K562 (cell line): ENCODE data around the gene MDFIC. TPM values are rescaled to one million over a fixed set of nuclear protein-coding genes. Genes with fewer than 3 reads are reported as not detected.

Source experiments
- ATAC-seq: fragments of 200-7000 bp; cut with Tn5 transposase; 3 replicates; pipeline ENCODE4 v1.9.1; 2020; ENCODE audit warnings: moderate library complexity
- BruUV-seq: library from RNA; stranded (reverse); fragments of 400-500 nt; replicated peaks from 2 replicates; lab custom pipeline; 2021; lab: Mats Ljungman, UMichigan
- CTCF ChIA-PET: fragments of 300-600 bp; formaldehyde crosslinking; extraction: SDS; loops from one replicate; lab custom pipeline; 2021; ENCODE audit warnings: low intra/inter-chr PET ratio; lab: Yijun Ruan, JAX
- POLR2A ChIA-PET: fragments of 300-600, 350-650 bp; sonication (Branson Sonifier 250); formaldehyde crosslinking; extraction: SDS; loops from one replicate; lab custom pipeline; 2021; ENCODE audit warnings: antibody characterized with exemption, inconsistent platforms; lab: Yijun Ruan, JAX
- DNase-seq, 4 experiments: peaks; one replicate each; pipeline versions ENCODE4 v3.0.0 to v3.0.0-alpha.2; 2011 to 2018; ENCODE audit warnings: low spot score in 3 of 4, mixed read lengths in 3 of 4; ENCODE audit errors: extremely low read depth in 1 of 4
- FAIRE-seq: peaks from 2 replicates; lab custom pipeline; 2011; peaks lifted over from hg19 to GRCh38; lab: Jason Lieb, UNC
- H2AFZ ChIP-seq: 2 replicates; pipeline ENCODE4 v1.6.0; 2011; ENCODE audit warnings: low read depth, low read length, control low read depth, inconsistent platforms
- H3K27ac ChIP-seq: fragments of 200-600 bp; 3 replicates; pipeline ENCODE4 v1.8.0; 2011; ENCODE audit warnings: low read depth, mild to moderate bottlenecking, control low read depth, inconsistent platforms, low read length, moderate library complexity, mixed read lengths; ENCODE audit errors: extremely low read depth
- H3K27me3 ChIP-seq, 2 experiments: fragments of 300-600 bp in 1 of 2; 2 replicates in 1 of 2; 3 replicates in 1 of 2; pipeline versions ENCODE4 v1.6.0 to v1.8.0; 2011; ENCODE audit warnings: inconsistent platforms in 2 of 2, low read length in 2 of 2, mild to moderate bottlenecking in 1 of 2, mixed read lengths in 1 of 2, moderate library complexity in 1 of 2; ENCODE audit not compliant: control insufficient read depth in 2 of 2, insufficient read depth in 2 of 2
- H3K36me3 ChIP-seq: fragments of 300-600 bp; 3 replicates; pipeline ENCODE4 v1.8.0; 2011; ENCODE audit warnings: mild to moderate bottlenecking, low read length, inconsistent platforms; ENCODE audit not compliant: control insufficient read depth, insufficient read depth
- H3K4me1 ChIP-seq, 2 experiments: fragments of 200-600 bp in 1 of 2; replicated peaks in 1 of 2; 2 replicates in 1 of 2; 3 replicates in 1 of 2; pipeline versions ENCODE4 v1.5.1 to v1.8.0; 2011; ENCODE audit warnings: inconsistent platforms in 2 of 2, low read length in 2 of 2, mild to moderate bottlenecking in 1 of 2, mixed read lengths in 1 of 2, moderate library complexity in 1 of 2; ENCODE audit not compliant: control insufficient read depth in 2 of 2, insufficient read depth in 2 of 2
- H3K4me2 ChIP-seq: 2 replicates; pipeline ENCODE4 v1.6.1; 2011; ENCODE audit warnings: low read length, control low read depth, inconsistent platforms, mixed read lengths; ENCODE audit not compliant: insufficient read depth
- H3K4me3 ChIP-seq: fragments of 200-600 bp; sonication (generic), shearing (Covaris generic); 2 replicates; pipeline ENCODE4 v1.5.1; 2016; ENCODE audit warnings: control low read depth, inconsistent platforms
- H3K79me2 ChIP-seq: fragments of 200-600 bp; 3 replicates; pipeline ENCODE4 v1.8.0; 2011; ENCODE audit warnings: low read length, inconsistent platforms; ENCODE audit not compliant: control insufficient read depth, insufficient read depth
- H3K9ac ChIP-seq, 2 experiments: 2 replicates each; pipeline versions ENCODE4 v1.6.0 to v1.6.1; 2011; ENCODE audit warnings: low read depth in 2 of 2, low read length in 2 of 2, control low read depth in 1 of 2, inconsistent platforms in 1 of 2, mild to moderate bottlenecking in 1 of 2, mixed read lengths in 1 of 2; ENCODE audit not compliant: insufficient read depth in 1 of 2
- H3K9me1 ChIP-seq: one replicate; pipeline ENCODE4 v1.6.0; 2011; ENCODE audit warnings: inconsistent platforms, mild to moderate bottlenecking, low read length, moderate library complexity; ENCODE audit not compliant: control insufficient read depth, insufficient read depth
- H3K9me3 ChIP-seq: replicated peaks from 2 replicates; pipeline ENCODE4 v1.5.1; 2011; ENCODE audit warnings: low read depth, low read length, inconsistent platforms; ENCODE audit not compliant: control insufficient read depth, insufficient read depth
- H4K20me1 ChIP-seq: replicated peaks from 2 replicates; pipeline ENCODE4 v1.6.1; 2011; ENCODE audit warnings: low read length, inconsistent platforms, mixed read lengths; ENCODE audit not compliant: control insufficient read depth, insufficient read depth
- CBFA2T2 ChIP-seq: fragments of 450-650 bp; conservative IDR thresholded peaks from 2 replicates; pipeline ENCODE4 v1.6.1; 2017; ENCODE audit warnings: mild to moderate bottlenecking
- CREB5 ChIP-seq: fragments of 250-450 bp; sonication (Bioruptor Pico); IDR thresholded peaks from 2 replicates; pipeline ENCODE4 v1.5.0; 2020; ENCODE audit warnings: mild to moderate bottlenecking
- DIDO1 ChIP-seq: fragments of 450-650 bp; IDR thresholded peaks from 2 replicates; pipeline ENCODE4 v1.6.1; 2016; ENCODE audit warnings: low read depth, missing biosample characterization, missing genetic modification characterization
- E2F8 ChIP-seq: fragments of 450-650 bp; IDR thresholded peaks from 2 replicates; pipeline ENCODE4 v1.7.1; 2018; ENCODE audit warnings: mild to moderate bottlenecking, low read depth; ENCODE audit not compliant: partially characterized antibody
- ETS2 ChIP-seq: IDR thresholded peaks from 2 replicates; pipeline ENCODE4 v1.6.1; 2016; ENCODE audit warnings: borderline replicate concordance, missing genetic modification characterization, mild to moderate bottlenecking, moderate library complexity, missing compliant biosample characterization; ENCODE audit not compliant: poor library complexity, severe bottlenecking
- FOXM1 ChIP-seq, 2 experiments: fragments of 450-650 bp in 1 of 2; sonication (generic) in 1 of 2; formaldehyde crosslinking in 1 of 2; IDR thresholded peaks; 2 replicates each; pipeline versions ENCODE4 v1.6.1 to v1.9.0; 2017 to 2022; ENCODE audit warnings: low read depth in 2 of 2, mild to moderate bottlenecking in 2 of 2, missing genetic modification reagents in 1 of 2, moderate library complexity in 1 of 2
- FUS ChIP-seq: fragments of 200-400 bp; formaldehyde crosslinking; optimal IDR thresholded peaks from 2 replicates; pipeline ENCODE3; 2017; ENCODE audit warnings: low read depth, low read length
- MCM2 ChIP-seq: fragments of 450-650 bp; IDR thresholded peaks from 2 replicates; pipeline ENCODE4 v1.6.1; 2017; ENCODE audit warnings: low read depth, mild to moderate bottlenecking
- MCM5 ChIP-seq: fragments of 450-650 bp; IDR thresholded peaks from 2 replicates; pipeline ENCODE4 v1.6.1; 2016; ENCODE audit warnings: low read depth
- NFIX ChIP-seq: fragments of 250-450 bp; sonication (Bioruptor Pico); IDR thresholded peaks from 2 replicates; pipeline ENCODE4 v1.4.0; 2020; ENCODE audit warnings: low read depth, mild to moderate bottlenecking, moderate library complexity
- RBFOX2 ChIP-seq: fragments of 200-400 bp; formaldehyde crosslinking; IDR thresholded peaks from 2 replicates; pipeline ENCODE4 v1.6.1; 2017; ENCODE audit warnings: low read depth, mild to moderate bottlenecking, low read length, moderate library complexity
- TBP ChIP-seq: optimal IDR thresholded peaks from 2 replicates; pipeline ENCODE3; 2011; ENCODE audit warnings: low read depth, low read length, improper control_type of control experiment
- ZNF41 ChIP-seq: fragments of 250-450 bp; sonication (Bioruptor Pico); conservative IDR thresholded peaks from 2 replicates; pipeline ENCODE4 v1.4.0; 2020; ENCODE audit warnings: mild to moderate bottlenecking
- WGBS: fragments of 100-300 bp; shearing (Covaris generic); methylation state at CpG from one replicate; pipeline ENCODE4 v1.1.6; 2016; ENCODE audit warnings: low coverage, mixed read lengths; ENCODE audit not compliant: insufficient coverage; ENCODE audit errors: missing lambda C conversion rate; 5-methylcytosine and 5-hydroxymethylcytosine counted together
- in situ Hi-C: fragments of 300-500 bp; cut with MboI; formaldehyde crosslinking; loops from 4 replicates; pipeline ENCODE4 v1.15.0; 2018; ENCODE audit warnings: inconsistent platforms, mixed read lengths
- intact Hi-C: fragments of 100-400 bp; cut with micrococcal nuclease; formaldehyde crosslinking; loops from 2 replicates; pipeline ENCODE4 v1.14.2; 2022
- polyA plus RNA-seq, 8 experiments: library from polyadenylated mRNA; depleted of rRNA in 4 of 8; stranded (reverse) in 5 of 8; unstranded in 3 of 8; fragments of >200 nt; fragmentation: Nextera tagmentation in 2 of 8; fragmentation: Illumina TruSeq in 1 of 8; extraction: Ambion mirVana in 2 of 8; extraction: Trizol in 1 of 8; gene quantifications; 2 replicates each; pipeline versions ENCODE4 v1.2.1 to v1.2.3, GENCODE V29; 2011 to 2014; ENCODE audit warnings: inconsistent platforms in 1 of 8, missing spikeins in 1 of 8
- total RNA-seq, 7 experiments: library from RNA; depleted of rRNA in 6 of 7; stranded (reverse); fragments of >200 nt in 6 of 7; fragmentation: Illumina TruSeq in 2 of 7; extraction: Trizol in 2 of 7; gene quantifications; 2 replicates each; pipeline versions ENCODE4 v1.2.1 to v1.2.3, GENCODE V29; 2011 to 2021; ENCODE audit warnings: low replicate concordance in 1 of 7
- TF ChIP-seq, protein P1 (sequence below): fragments of 450-650 bp; formaldehyde crosslinking; IDR thresholded peaks from 2 replicates; pipeline ENCODE4 v1.4.0; 2020; ENCODE audit warnings: mild to moderate bottlenecking, mixed read lengths
- TF ChIP-seq, protein P2 (sequence below): IDR thresholded peaks from 2 replicates; pipeline ENCODE4 v1.6.1; 2011; ENCODE audit not compliant: insufficient read length; ENCODE audit errors: extremely low read depth

Gene MDFIC
- total and polyA plus RNA-seq, 9 of the 15 experiments (the other 6 are each of a cell fraction or from before 2014, with no cell fraction given) = 0.13 to 0.24 TPM; not detected in 7

DNA sequence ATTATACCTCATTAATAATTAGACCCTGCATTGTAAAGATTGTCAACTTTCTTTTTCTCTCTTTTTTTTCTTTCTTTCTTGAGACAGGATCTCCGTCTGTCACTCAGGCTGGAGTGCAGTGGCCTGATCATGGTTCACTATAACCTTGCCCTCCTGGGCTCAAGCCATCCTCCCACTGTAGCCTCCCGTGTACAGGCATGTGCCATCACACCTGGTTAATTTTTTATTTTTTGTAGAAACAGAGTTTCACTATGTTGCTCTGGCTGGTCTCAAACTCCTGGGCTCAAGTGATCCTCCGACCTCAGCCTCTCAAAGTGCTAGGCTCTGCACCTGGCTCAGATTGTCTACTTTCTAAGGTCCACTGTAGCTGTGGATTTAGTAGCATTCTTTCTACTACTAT lies 50.7 kb downstream of the MDFIC start (continued):
- TF ChIP-seq NFIX (no peak), CBFA2T2 (no peak)
- TF ChIP-seq, protein P1, sequence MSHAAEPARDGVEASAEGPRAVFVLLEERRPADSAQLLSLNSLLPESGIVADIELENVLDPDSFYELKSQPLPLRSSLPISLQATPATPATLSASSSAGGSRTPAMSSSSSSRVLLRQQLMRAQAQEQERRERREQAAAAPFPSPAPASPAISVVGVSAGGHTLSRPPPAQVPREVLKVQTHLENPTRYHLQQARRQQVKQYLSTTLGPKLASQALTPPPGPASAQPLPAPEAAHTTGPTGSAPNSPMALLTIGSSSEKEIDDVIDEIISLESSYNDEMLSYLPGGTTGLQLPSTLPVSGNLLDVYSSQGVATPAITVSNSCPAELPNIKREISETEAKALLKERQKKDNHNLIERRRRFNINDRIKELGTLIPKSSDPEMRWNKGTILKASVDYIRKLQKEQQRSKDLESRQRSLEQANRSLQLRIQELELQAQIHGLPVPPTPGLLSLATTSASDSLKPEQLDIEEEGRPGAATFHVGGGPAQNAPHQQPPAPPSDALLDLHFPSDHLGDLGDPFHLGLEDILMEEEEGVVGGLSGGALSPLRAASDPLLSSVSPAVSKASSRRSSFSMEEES (CRISPR knock-in tag) = no peak

DNA sequence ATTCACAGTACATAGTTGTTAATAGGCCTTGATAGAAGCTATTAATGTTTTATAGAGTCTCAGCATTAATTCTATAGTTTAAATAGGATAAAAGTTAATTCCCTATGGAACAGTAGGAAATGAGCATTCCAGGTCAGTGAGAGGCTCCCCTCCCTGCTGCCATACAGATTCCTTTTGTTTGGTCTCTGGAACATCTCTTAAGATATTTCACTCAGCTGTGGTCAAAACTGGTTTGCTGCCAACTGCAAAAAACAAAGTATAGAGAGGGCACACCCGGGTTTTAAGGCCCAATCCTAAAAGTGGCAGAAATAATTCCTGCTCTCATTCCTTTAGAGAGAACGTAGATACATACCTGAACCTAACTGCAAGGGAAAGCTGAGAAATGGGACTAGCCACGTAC lies 51.3 kb downstream of the MDFIC start:
- intact Hi-C loops = no loop called here
- no peak for TF ChIP-seq CREB5 (CRISPR knock-in tag)
- TF ChIP-seq, protein P2, sequence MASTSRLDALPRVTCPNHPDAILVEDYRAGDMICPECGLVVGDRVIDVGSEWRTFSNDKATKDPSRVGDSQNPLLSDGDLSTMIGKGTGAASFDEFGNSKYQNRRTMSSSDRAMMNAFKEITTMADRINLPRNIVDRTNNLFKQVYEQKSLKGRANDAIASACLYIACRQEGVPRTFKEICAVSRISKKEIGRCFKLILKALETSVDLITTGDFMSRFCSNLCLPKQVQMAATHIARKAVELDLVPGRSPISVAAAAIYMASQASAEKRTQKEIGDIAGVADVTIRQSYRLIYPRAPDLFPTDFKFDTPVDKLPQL = no peak
- TF ChIP-seq ETS2 (tag) = no peak
- TF ChIP-seq DIDO1 = no peak
- TF ChIP-seq MCM2 = no peak
- TF ChIP-seq TBP = no peak
- TF ChIP-seq ZNF41 = no peak
- TF ChIP-seq E2F8 = no peak
- TF ChIP-seq FUS = no peak
- TF ChIP-seq RBFOX2 = no peak
- no peak for TF ChIP-seq MCM5
- TF ChIP-seq FOXM1 (IDR thresholded peaks at IDR 0.05; ENCODE audit: low read depth) = no peak
- no peak for TF ChIP-seq FOXM1 (CRISPR knock-in tag; IDR thresholded peaks at IDR 0.05; ENCODE audit: low read depth)

More for the DNA sequence above, 51.3 kb downstream of the MDFIC start:
- no peak overlapping the region for H2AFZ ChIP-seq
- H3K4me3 ChIP-seq = no peak overlapping the region
- no peaks in the 10 kb centered on the region for H3K79me2 ChIP-seq
- WGBS = 4% methylated on average over 3 of the region's 3 CpGs
- ATAC-seq (no peak), FAIRE-seq (no peak), DNase-seq (no peak)
- no peaks in the 10 kb centered on the region for H3K4me1 ChIP-seq
- BruUV-seq = no TSS peak
- H3K9me1 ChIP-seq = no peaks in the 10 kb centered on the region
- H3K4me2 ChIP-seq = no peak overlapping the region
- ChIA-PET CTCF (no interaction called here), POLR2A (no interaction called here)
- H3K9me3 ChIP-seq = no peaks in the 10 kb centered on the region
- no peak overlapping the region for H3K27ac ChIP-seq
- H3K27me3 ChIP-seq = no peaks in the 10 kb centered on the region
- in situ Hi-C loops = no loop called here
- no peak overlapping the region for H3K9ac ChIP-seq
- no peaks in the 10 kb centered on the region for H4K20me1 ChIP-seq
- H3K36me3 ChIP-seq = no peaks in the 10 kb centered on the region
